Activated naive CD4-positive, alpha-beta T cell treated with anti-CD3 and anti-CD28 coated beads, Interleukin-2, amount 50 U/mL, for 24 hours (primary cell): Measurements from ENCODE around the gene GIMAP8.

ENCODE experiments used
- H3K27ac Mint-ChIP-seq: one replicate; pipeline ENCODE4 v1.8.0; 2021; ENCODE audit warnings: mild to moderate bottlenecking, mixed read lengths
- H3K27me3 Mint-ChIP-seq: one replicate; pipeline ENCODE4 v1.8.0; 2021; ENCODE audit warnings: mixed read lengths
- H3K36me3 Mint-ChIP-seq: one replicate; pipeline ENCODE4 v1.8.0; 2021; ENCODE audit warnings: mixed read lengths
- H3K4me1 Mint-ChIP-seq: one replicate; pipeline ENCODE4 v1.8.0; 2021; ENCODE audit warnings: mixed read lengths
- H3K4me3 Mint-ChIP-seq: one replicate; pipeline ENCODE4 v1.8.0; 2021; ENCODE audit warnings: mild to moderate bottlenecking, mixed read lengths
- H3K9me3 Mint-ChIP-seq: one replicate; pipeline ENCODE4 v1.8.0; 2021; ENCODE audit warnings: mixed read lengths

GIMAP8 gene

GRCh38 chr7:150450491-150451001, at the start of gene GIMAP8:
Gene GIMAP8 (plus strand): TSS chr7:150450630. CDS start chr7:150466699, 16,069 bp downstream.
- Mint-ChIP-seq H3K36me3 (peaks cover 16% of the 10 kb centered on the region), H3K9me3 (no peaks in the 10 kb centered on the region), H3K4me1 (peaks cover 75% of the 10 kb centered on the region), H3K27me3 (no peaks in the 10 kb centered on the region), H3K4me3 (peak within 1 kb of the TSS; percentile 99), H3K27ac (peak within 1 kb of the TSS; percentile 99)

DNA sequence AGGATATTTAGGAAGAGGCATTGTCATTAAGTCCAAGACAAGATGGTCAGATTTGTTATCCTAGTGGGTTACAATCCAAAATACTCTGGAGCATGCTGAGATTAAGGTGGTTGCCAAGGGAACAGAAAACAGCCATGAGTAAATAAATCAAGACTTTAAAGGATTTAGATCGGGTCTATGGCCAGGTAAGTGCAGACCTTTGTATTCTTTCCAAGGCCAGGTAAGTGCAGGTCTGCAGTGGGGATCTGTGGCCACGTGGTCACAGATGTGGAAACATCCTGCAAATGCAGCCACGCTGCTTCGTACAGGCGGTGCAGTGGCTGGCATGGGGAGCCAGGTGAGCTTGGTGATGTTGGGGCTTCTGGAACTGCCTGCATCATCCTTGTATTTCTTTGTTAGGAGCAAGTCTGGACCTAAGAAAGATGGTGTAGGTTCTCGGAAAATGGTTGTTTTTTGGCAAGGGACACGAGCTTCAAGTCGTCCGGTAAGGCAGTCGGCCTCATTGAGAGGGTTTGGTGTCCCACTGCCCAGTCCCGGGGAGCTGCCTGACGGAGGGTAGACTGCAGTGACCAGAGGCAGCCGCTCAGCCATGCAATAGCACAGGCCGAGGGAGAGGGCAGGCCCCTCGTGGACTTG, 49.5 kb upstream of the GIMAP8 start:
- peak overlapping the region; percentile 43 for H3K27ac Mint-ChIP-seq
- no peaks in the 10 kb centered on the region for H3K9me3 Mint-ChIP-seq
- peaks cover 20% of the 10 kb centered on the region for H3K4me1 Mint-ChIP-seq
- peaks cover 2% of the 10 kb centered on the region for H3K36me3 Mint-ChIP-seq
- H3K27me3 Mint-ChIP-seq: no peaks in the 10 kb centered on the region
- no peak overlapping the region for H3K4me3 Mint-ChIP-seq

DNA sequence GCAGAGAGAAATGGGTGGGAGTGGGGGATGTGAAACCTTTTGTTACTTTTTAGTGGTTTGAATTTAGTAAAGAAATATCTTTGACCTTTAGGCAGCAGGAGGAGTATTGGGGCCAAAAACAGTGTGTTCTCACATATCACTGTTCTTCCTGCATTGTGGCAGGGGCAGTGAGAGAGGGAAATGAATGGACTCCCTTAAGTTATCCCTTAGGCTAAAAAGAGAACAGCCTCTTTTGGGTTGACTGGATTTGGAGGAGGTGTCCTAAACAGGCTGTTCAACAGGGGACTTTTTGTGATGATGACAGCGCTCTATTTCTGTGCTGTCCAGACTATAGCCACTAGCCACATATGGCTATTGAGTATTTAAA, 49.0 kb upstream of the GIMAP8 start:
- H3K4me1 Mint-ChIP-seq: peaks cover 25% of the 10 kb centered on the region
- H3K4me3 Mint-ChIP-seq: no peak overlapping the region
- no peaks in the 10 kb centered on the region for H3K9me3 Mint-ChIP-seq
- H3K27me3 Mint-ChIP-seq: no peaks in the 10 kb centered on the region
- H3K27ac Mint-ChIP-seq: no peak overlapping the region
- peaks cover 2% of the 10 kb centered on the region for H3K36me3 Mint-ChIP-seq

DNA sequence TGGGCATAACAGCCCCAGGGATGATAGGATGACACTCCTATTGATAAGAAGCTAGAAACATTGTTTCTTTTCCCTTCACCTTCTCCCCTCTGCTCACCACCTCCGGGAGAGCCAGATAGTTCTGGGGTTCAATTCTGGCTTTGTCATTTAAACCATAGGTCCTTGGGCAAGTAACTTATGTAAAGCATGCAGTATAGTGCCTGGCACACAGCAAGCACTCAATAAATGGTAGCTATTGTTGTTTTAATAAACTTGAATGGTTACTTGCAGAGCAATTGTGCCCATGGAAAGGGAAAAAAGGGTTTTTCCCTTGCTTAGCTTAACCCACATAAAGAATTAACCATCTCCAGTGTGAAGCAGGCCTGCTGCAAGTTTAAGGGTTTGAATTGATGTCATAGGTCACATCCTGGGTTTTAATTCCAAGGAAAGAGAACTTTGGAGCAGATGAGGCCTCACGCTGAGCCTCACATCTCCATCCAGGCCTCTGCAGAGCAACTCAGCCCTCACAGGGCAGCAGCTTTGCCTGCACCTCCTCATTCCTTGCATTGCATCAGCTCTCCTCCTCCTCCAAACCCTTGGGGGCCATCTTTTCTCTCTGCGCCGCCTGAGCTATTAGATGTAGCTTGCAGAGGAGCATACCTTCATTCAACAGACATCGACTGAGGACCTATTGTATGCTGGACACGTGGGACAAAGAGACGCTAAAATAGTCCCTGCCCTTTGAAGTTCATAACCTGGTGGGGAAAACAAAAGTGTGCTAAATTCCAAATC, 48.4 kb upstream of the GIMAP8 start:
- Mint-ChIP-seq H3K9me3 (no peaks in the 10 kb centered on the region), H3K4me1 (peaks cover 31% of the 10 kb centered on the region), H3K27ac (peak overlapping the region; percentile 30), H3K36me3 (peaks cover 4% of the 10 kb centered on the region), H3K27me3 (no peaks in the 10 kb centered on the region), H3K4me3 (no peak overlapping the region)

- Mint-ChIP-seq H3K27me3 (no peaks in the 10 kb centered on the region), H3K4me1 (peaks cover 33% of the 10 kb centered on the region), H3K4me3 (no peak overlapping the region), H3K27ac (peak overlapping the region; percentile 30), H3K9me3 (no peaks in the 10 kb centered on the region), H3K36me3 (peaks cover 5% of the 10 kb centered on the region)
These were observed 47.6 kb upstream of the GIMAP8 start for GRCh38 chr7:150402671-150403321.

- Mint-ChIP-seq H3K27me3 (no peaks in the 10 kb centered on the region), H3K4me1 (peaks cover 36% of the 10 kb centered on the region), H3K27ac (peak overlapping the region; percentile 94), H3K36me3 (peaks cover 5% of the 10 kb centered on the region), H3K4me3 (peak overlapping the region; percentile 49), H3K9me3 (no peaks in the 10 kb centered on the region)
These were observed 46.9 kb upstream of the GIMAP8 start for GRCh38 chr7:150403376-150404171.

DNA sequence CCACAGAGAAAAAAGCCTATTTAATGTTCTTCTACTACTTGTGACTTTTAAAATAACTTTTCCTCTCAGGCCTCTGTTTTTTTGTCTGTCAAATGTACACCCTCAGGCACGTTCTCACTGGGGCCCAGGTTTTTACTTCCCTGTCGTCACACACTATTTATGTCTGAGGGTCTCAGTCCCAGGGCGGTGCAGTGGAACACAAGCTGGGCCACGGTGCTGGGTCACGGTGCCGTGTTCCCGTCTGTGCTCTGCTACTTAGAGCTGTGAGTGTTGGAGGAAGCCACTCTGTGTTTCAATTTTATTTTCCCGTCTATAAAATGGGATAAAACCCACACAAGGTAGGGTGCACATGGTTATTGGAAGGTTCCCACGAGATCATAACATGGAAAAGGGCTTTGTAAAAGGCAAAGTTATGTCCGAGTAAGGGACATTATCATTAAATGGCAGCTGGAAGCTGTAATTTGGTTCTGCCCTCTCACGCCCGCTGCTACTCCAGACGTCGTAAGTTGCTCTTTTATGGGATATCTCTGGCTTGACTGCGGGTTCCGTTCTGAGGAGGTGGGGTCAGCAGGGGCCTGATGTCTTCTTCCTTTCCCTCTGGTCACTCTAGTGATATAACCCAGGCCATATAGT, 46.1 kb upstream of the GIMAP8 start:
- Mint-ChIP-seq H3K36me3 (peaks cover 6% of the 10 kb centered on the region), H3K27me3 (no peaks in the 10 kb centered on the region), H3K9me3 (no peaks in the 10 kb centered on the region), H3K27ac (peak overlapping the region; percentile 94), H3K4me1 (peaks cover 40% of the 10 kb centered on the region), H3K4me3 (peak overlapping the region; percentile 93)

GRCh38 chr7:150404805-150405583, 45.4 kb upstream of the GIMAP8 start:
- Mint-ChIP-seq H3K9me3 (no peaks in the 10 kb centered on the region), H3K27ac (peak overlapping the region; percentile 94), H3K27me3 (no peaks in the 10 kb centered on the region), H3K36me3 (peaks cover 6% of the 10 kb centered on the region), H3K4me3 (peak overlapping the region; percentile 93), H3K4me1 (peaks cover 40% of the 10 kb centered on the region)

- peaks cover 40% of the 10 kb centered on the region for H3K4me1 Mint-ChIP-seq
- no peaks in the 10 kb centered on the region for H3K9me3 Mint-ChIP-seq
- H3K4me3 Mint-ChIP-seq: peak overlapping the region; percentile 93
- H3K36me3 Mint-ChIP-seq: peaks cover 7% of the 10 kb centered on the region
- peak overlapping the region; percentile 90 for H3K27ac Mint-ChIP-seq
- no peaks in the 10 kb centered on the region for H3K27me3 Mint-ChIP-seq
These were observed 44.7 kb upstream of the GIMAP8 start for GRCh38 chr7:150405584-150406311.

GRCh38 chr7:150406312-150406566, 44.2 kb upstream of the GIMAP8 start:
- peak overlapping the region; percentile 93 for H3K4me3 Mint-ChIP-seq
- no peaks in the 10 kb centered on the region for H3K27me3 Mint-ChIP-seq
- no peaks in the 10 kb centered on the region for H3K9me3 Mint-ChIP-seq
- peaks cover 40% of the 10 kb centered on the region for H3K4me1 Mint-ChIP-seq
- peak overlapping the region; percentile 90 for H3K27ac Mint-ChIP-seq
- peaks cover 7% of the 10 kb centered on the region for H3K36me3 Mint-ChIP-seq

GRCh38 chr7:150406567-150407421, 43.6 kb upstream of the GIMAP8 start:
- Mint-ChIP-seq H3K4me1 (peaks cover 40% of the 10 kb centered on the region), H3K36me3 (peaks cover 7% of the 10 kb centered on the region), H3K9me3 (no peaks in the 10 kb centered on the region), H3K27ac (peak overlapping the region; percentile 90), H3K4me3 (peak overlapping the region; percentile 93), H3K27me3 (no peaks in the 10 kb centered on the region)

GRCh38 chr7:150407588-150408392, 42.6 kb upstream of the GIMAP8 start:
- Mint-ChIP-seq H3K4me1 (peaks cover 40% of the 10 kb centered on the region), H3K9me3 (no peaks in the 10 kb centered on the region), H3K36me3 (peaks cover 7% of the 10 kb centered on the region), H3K27ac (no peak overlapping the region), H3K27me3 (no peaks in the 10 kb centered on the region), H3K4me3 (no peak overlapping the region)
